NOMO-1 treated with dmso at 0.1 percent for 144 hours (cell line): ENCODE results near the gene SH3PXD2A.

ENCODE experiments used
- DNase-seq: peaks from one replicate; lab custom pipeline; 2025; ENCODE audit not compliant: unreplicated experiment; lab: John Stamatoyannopoulos, UW

Gene SH3PXD2A

DNA sequence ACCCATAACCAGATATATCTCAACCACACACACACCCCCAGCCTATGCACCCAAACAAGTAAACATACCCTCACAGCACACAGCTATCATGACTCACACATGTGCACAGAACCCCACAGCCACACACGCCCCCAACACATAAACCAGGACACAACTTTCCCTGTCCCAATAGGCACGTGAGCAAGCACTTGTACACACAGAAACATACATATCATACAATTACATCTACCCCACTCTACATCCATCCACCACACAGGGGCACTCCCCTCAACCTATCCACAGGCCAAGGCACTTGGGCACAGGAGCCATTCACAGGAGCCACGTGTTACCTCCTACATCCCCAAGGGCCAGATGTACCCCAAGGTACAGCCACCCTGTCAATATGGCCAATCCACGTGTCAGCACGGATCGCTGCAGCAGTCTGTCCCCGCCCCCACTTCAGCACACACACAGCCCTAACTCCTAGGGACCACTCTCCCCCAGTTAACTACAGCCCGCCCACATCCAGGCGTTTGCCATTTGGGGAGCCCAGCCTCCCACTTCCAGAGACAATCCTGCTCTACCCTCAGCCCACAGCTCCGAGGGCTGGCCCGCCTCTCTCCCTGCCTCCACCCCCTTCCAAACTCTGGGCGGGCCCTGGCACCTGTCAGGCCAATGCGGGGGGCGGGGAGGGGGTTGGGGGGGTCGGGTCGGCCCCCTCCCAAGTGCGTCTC, 163.5 kb downstream of the SH3PXD2A start:
- DNase-seq, result no peak

DNA sequence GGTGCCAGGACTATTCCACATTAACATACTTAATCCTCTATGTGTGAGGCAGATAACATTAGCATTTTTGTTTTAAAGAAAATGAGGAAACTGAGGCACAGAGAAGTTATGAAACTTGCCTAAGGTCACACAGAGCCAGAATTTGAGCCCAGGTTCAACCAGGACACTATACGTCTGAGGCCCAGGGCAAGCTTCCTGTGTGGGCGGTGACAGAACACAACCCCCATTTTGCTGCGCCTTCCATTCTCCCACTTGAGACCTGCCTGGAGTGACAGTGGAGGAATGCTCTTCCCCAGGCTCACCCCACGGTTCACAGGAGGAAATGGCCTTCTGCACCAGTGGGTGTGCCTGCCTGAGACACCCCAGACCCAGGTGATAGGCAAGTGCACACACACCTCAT, 164.1 kb downstream of the SH3PXD2A start:
- no peak for DNase-seq

DNA sequence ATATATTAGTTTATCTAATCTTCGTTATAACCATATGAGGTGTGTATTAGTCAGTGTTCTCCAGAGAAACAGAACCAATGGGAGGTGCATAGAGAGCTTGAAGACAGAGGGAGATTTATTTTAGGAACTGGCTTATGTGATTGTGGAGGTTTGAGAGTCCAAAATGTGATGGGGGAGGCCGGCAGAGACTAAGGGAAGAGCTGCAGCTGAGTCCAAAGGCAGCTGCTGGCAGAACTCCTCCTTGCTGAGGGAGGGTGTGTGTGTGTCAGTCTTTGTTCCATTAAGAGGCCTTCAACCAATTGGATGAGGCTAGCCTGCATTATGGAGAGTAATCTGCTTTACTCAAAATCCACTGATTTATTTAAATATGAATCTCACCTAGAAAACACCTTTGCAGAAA, 165.1 kb downstream of the SH3PXD2A start:
- DNase-seq, result no peak

DNA sequence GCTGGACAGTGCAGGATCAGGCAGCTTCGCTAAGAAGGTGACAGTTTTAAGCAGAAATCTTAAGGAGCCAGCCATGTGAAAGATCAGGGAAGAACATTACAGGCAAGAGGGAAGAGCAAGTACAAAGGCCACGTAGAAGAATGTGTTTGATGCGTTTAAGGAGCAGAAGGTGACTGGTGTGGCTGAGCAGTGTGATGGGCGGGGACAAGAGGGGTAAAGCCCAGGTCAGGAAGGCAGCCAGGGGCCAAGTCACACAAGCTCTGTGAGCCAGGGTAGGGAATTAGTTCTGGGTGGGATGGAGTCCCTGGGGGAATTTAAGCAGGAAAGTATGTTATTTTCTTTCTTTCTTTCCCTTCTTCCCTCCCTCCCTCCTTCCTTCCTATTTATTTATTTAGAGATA, 166.9 kb downstream of the SH3PXD2A start:
- DNase-seq, result no peak

DNA sequence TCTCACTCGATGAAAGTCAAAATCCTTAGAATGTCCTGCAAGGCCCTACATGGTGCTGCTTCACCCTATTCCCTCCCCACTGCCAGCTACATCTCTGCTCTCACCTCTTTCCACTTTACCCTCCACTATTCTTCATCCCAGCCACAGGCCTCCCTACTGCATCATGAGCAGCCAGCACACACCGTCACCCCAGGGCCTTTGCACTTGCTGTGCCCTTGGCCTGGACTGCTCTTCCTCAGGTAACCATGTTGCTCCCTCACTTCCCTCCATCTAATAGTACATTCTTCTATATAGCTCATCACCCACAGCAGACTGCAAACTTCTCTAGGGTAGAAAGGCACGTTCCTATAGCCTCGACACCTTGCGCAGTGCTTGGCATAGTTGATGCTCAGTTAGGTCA, 167.7 kb downstream of the SH3PXD2A start:
- no peak for DNase-seq

DNA sequence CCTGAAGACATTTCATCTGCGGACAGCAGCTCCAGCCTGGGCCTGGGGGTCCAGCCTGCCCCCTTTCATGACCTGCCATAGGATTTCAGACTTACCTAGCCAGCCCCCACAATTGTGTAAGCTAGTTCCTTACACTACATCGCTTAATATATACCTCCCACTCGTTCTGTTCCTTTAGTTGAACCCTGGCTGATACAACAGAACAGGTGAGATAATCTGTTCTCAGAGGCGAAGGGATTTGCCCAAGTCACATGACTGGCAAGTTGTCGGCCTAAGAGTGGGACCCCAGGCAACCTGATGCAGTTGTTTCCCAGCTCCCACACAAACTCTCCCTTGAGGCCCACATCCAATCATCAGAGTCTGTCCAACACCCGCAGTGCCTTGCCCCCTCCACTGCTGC, 168.2 kb downstream of the SH3PXD2A start:
- no peak for DNase-seq

DNA sequence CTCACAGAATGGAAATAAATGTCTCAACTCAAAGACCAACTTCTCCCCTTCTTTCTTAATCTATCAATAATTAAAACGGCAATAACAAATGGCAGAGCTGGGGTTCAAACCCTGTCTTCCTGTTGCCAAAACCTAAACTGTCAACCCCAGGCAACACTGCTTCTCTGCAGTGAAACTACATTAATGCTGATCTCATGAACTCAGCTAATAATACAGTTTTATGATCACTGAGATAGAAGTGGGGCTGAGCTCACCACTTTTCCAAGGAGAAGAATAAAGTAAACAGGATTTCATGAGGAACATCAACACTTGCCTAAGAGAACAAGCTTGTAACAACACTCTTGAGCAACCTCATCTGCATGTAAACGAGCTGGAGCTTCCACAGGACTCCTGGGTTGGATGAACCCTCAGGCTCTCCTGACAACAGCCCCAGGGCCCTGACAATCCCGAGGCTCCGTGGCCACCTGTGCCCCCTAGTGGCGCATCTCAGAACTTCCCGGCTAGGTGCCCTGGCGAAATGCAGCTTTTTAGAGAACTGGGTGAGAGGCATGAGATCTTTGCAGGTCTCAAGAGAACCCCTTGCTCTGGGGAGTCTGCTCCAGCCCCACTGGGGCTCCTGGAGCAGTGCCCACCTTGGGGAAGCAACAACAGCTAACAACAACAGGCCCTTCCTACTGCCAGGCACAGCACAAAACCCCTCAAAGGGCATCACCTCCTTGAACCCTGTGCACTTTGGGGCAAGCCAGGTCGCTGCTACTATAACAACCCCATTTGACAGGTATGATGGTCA, 169.3 kb downstream of the SH3PXD2A start:
- DNase-seq, result no peak

DNA sequence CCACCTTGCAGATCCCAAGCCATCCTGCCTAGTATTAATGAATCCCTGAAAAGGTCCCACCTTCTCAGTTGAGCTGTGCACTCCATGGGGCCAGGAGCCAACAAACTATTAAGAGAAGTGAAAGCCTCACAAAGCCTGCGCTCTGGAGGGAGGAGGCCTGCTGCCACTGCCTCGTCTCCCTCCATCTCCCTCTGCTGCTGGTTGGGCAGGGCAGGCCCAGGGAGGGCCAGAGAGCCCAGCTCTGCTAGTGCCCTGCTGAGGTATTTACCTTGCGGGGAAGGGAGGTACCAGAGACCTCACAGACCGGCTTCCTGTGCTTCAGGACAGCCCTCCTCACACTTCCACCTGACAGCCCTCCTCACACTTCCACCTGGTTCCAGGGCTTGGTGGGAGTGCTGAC, 171.5 kb downstream of the SH3PXD2A start:
- DNase-seq, result no peak

DNA sequence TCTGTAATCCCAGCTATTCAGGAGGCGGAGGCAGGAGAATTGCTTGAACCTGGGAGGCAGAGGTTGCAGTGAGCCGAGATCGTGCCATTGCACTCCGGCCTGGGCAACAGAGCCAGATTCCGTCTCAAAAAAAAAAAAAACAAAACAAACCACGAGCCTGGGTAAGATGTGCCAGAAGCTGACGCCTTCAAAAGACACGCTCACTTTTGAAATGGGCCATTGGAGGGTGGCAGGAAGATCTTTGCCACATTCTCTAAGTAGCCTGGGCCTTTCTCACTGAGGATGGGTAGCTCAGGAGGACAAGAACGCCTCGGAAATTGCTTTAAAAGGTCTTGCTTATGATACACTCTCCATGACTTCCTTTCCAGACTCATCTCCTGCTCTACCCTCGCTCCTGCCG, 172.7 kb downstream of the SH3PXD2A start:
- no peak for DNase-seq

DNA sequence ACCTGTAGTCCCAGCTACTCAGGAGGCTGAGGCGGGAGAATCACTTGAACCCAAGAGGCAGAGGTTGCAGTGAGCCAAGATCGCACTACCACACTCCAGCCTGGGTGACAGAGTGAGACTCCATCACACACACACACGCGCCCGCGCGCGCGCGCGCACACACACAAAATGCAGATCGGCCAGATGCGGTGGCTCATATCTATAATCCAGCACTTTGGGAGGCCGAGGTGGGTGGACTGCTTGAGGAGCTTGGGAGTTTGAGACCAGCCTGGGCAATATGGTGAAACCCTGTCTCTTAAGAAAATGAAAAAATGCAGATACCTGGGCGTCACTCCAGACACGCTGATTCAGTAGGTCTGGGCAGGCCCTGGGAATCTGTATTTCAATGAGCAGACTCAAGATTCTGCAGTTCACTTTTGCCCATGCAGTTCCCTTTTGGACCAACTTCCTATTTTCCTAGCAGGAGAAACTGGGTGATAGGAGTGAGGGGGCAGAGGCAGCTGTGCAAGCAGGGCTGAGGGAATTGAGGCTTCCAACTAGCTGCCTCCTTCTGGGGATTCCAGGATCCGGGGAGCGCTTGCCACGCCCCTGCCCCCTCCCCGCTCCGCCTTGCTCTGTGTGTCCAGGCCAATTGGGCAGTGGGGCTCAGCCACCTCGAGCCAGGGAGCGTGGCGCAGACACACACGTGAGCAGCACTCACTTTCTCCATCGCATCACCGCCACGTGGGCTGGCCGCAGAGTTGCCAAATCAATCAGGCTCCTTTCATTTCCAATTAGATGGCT, 173.6 kb downstream of the SH3PXD2A start:
- DNase-seq, result no peak

DNA sequence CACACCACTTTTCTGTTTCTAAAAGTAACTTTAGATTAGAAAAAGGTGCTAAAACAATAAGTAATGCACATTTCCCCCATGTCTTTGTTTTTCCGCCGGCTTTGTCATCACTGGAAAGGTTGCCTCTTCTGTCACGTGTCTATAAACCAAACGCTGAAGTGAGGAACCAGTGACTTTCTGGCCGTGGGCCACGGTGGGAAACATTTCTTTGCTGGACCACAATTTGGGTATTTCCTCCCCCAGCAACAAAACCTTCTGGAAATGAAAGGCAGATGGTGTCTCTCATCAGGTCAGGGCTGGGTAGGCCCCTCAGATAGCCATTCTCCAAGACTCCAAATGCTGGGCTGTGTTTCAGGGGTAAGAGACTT, 174.5 kb downstream of the SH3PXD2A start:
- DNase-seq, result no peak

DNA sequence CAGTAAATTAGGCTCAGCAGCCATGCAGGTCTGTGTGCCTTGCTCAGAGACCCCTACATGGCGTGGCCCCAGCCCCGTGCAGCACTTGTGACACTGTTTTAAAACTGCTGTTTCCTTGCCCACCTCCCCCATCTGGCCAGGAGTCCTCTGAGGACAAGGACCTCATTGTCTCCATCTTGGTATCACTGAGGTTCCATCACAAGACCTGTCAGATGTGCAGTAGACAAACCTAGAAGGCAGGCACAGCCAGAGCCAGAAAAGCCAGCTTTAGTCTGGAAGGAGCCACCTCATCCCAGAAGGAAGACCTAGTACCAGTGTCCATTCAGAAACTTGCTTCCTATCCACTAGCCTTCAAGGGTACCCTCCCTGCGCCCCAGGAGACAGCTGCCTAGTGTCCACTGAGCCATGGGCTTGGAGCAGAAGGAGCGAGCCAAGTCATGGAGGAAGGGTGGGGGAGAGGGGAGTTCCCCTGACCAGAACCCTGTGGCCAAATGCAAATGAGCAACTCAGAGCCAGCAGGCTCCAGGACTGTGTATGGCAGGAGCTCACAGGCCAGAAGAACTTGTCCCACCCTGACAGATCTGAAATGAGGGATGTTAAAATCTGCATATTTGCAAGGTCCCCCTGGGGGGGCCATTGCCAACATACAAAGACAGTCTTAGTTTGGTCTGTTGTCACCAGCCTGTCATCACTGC, 176.1 kb downstream of the SH3PXD2A start:
- DNase-seq, result no peak

DNA sequence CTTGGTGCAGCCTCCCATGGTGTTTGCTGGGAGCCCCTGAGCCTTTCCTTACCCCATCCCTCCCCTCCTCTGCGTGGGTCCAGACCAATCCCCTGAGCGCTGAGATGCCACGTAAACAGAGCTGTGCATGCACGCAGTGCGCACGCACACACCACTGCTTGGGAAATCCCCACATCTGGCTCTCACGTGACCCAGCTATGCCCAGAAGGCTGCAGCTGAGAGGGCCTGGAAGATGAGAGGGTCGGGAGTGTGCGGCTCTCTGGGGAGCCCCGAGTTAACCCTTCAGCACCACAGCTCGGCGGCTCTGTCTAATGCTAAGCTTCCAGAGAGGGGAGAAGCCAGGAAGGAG, 177.2 kb downstream of the SH3PXD2A start:
- no peak for DNase-seq

DNA sequence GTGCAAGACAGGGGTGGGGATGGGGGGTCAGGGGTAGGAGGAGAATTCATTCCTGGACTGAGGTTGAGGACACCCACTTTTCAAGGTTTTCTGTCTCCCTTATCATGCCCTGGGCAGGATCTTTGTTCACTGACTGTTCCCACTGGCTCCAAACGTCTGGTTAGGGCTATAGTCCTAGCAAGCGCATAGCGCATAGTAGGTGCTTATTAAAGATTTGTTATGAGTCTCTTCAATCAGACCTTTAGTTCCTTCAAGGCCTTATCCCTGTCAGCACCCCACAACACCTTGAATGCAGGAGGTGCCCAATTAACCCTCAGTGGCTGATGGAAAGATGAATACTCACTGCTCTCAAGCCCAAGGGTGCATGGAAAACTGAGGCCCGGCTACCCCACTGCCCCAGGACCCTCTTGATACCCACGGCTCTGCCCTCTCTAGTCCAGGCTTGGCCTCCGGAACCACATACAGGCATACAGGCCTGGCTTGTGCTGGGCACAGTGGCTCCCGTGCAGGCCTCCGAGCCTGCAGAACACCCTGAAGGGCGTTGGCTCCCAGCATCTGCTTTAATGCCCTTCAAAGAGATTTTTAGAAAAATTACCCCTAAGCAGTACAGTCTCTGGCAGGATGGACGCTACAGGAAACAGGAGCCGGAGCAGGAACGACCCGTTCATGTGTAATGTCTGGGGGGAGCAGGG, 177.7 kb downstream of the SH3PXD2A start:
- DNase-seq, result no peak

DNA sequence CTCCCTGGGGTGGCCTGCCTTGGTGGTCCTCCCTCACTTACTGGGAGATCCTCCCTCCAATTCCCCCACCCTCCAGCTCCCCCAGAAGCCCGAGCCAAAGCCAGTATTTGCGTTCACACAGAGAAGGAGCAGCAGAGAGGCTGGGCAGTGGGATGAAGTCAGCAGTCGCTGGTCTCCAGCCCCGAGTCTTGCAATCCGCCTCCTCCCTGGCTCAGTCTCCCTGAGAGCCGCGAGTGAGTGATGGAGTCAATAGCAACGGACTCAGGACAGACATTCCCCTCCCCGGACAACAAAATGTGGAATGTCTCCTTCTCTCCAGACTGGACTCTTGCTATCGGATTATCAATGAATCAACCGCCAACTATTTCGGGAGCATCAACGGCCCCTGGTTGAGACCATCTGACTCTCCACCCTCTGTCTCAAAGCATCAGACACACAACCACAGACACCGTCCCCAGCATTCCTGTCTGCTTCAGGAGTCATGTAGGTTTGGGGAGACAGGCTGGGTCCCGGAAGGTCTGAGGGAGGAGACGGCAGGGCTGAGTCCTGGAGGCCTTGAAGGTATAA, 178.4 kb downstream of the SH3PXD2A start:
- no peak for DNase-seq

DNA sequence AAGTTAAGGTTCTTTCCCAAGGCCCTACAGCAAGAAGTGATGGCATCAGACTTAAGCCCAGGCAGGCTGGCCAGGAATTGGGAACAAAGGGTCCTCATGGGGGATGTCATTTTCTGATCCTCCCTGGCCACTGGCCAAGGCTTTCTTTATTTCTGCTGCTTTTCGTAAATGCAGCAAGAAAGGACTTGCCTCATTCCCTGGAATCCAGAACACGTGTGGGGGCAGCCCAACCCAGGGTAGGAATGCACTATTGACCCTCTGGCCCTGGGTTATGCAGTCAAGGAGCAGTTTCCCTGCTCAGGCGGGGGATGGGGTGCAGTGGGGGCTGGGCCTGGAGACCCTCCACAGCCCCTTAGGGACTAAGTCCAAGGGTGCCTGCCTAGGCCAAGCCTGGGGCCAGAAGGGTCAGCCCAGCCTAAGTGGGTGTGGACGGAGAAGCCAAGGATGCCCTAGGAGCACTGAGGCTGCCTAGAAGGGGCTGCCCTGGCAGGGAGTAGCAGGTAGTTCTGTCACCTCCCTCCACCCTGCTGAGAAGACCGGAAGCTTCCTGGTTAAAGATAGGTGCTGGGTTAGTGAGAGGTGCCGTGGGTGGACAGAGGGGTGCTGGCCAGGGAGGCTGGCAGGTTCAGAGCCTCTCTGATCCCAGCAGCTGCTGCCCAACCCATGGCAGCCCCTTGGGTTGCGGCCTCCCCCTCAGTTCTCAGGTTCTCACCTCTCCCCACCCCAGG, 179.2 kb downstream of the SH3PXD2A start:
- DNase-seq, result no peak

DNA sequence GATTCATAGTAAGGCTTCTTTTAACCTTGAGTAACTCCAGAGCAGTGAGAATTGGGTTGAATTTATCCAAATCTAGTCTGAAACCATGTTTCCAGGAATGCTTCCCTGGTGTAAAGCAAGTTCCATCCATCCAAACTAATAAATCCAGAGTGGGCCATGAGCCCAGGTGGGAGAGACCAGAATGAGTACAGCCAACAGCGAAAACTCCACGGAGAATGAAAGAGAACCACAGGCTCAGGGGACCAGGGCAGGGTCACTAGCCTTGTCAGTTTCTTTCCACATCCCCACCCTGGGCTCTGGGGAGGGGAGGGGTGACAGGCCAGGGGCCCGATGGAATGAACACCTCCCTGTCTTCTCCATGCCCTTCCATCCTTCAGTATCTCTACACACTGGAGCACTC, 181.8 kb downstream of the SH3PXD2A start:
- DNase-seq, result no peak

DNA sequence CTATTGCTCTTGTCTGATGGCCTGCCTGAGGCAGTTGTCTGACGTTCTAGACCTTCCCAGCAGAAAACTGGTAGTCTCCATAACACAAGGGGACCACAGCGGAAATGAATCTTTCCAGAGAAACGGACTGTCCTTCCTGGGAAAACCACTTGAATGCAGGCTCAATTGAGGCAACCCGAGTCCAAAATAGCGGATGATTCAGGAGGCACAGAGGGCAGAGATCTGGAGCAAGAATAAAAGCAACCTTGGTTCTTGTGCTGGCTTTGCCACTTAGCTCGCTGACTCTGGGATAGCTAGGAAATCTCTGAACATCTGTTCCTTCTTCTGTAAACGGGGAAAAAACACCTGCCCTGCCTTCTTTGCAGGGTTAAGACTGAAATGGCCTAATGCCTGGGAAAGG, 183.0 kb downstream of the SH3PXD2A start:
- no peak for DNase-seq

DNA sequence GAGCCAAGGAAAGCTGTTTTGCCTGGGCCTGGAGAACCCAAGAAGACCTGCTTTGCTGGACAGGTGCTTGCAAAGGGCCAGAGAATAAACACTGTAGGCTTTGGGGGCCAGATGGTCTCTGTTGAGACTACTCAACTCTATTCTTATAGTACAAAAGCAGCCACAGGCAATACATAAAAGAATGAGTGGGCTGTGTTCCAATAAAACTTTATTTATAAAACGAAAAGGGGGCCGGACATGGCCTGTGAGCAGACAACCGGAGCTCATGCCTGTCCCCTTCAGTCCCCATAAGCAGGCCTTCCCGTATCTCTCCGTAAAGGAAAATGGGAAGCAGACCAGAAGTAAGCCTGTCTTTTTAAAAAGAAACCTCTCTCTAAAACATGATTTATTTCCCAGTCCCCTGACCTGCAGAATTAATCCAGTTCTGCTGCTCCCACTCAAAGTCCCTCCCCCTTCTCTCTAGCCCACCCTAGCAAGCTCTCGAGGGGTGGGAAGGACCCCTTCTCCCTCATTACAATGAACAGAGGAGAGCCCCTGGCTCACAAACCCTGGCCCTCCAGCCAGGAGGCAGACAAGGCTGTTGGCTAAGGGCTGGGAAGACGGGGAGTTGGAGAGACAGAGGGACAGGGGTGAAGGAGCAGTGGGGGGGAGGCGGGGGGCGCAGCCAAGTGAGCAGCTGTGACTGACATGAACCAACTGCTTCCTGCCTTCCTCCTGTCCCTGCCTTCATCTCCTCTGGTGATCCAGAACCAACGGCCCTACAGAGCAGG, 184.1 kb downstream of the SH3PXD2A start:
- DNase-seq, result no peak
